ENCODE data around the gene HRH1.

Gene HRH1

GRCh38 chr3:11289864-11290263 lies 135.6 kb downstream of the HRH1 start:
- Histone ChIP-seq H3K4me2 (ENCODE audit: low read depth, low read length) (no peak overlapping the region), H3K9me2 (replicated peaks; ENCODE audit: insufficient read depth, low read length) (no peaks in the 10 kb centered on the region), H3K27ac (ENCODE audit: low read length) (no peak overlapping the region), H3K9ac (ENCODE audit: low read length) (no peak overlapping the region), H3K9me3 (replicated peaks; ENCODE audit: insufficient read depth, low read length) (no peaks in the 10 kb centered on the region), H3K4me1 (ENCODE audit: low read length) (no peaks in the 10 kb centered on the region), H3K36me3 (replicated peaks; ENCODE audit: insufficient read depth, low read length) (no peaks in the 10 kb centered on the region), H4K20me1 (ENCODE audit: insufficient read depth, low read length) (no peaks in the 10 kb centered on the region), H3K79me2 (ENCODE audit: low read length) (no peaks in the 10 kb centered on the region), H2AFZ (ENCODE audit: low read length) (no peak overlapping the region), H3K27me3 (replicated peaks; ENCODE audit: insufficient read depth, low read length) (no peaks in the 10 kb centered on the region), H3F3A (ENCODE audit: insufficient read depth, low read length) (no peaks in the 10 kb centered on the region), H3K4me3 (ENCODE audit: low read length) (no peak overlapping the region)
- no peak for DNase-seq
- no peak for TF ChIP-seq CTCF (IDR thresholded peaks at IDR 0.05; ENCODE audit: low read length)
- no peak for TF ChIP-seq EZH2 (optimal IDR thresholded peaks at IDR 0.05; ENCODE audit: low read depth, low read length)
- TF ChIP-seq EZH2phosphoT487 (IDR thresholded peaks at IDR 0.05; ENCODE audit: low read length) = no peak

DNA sequence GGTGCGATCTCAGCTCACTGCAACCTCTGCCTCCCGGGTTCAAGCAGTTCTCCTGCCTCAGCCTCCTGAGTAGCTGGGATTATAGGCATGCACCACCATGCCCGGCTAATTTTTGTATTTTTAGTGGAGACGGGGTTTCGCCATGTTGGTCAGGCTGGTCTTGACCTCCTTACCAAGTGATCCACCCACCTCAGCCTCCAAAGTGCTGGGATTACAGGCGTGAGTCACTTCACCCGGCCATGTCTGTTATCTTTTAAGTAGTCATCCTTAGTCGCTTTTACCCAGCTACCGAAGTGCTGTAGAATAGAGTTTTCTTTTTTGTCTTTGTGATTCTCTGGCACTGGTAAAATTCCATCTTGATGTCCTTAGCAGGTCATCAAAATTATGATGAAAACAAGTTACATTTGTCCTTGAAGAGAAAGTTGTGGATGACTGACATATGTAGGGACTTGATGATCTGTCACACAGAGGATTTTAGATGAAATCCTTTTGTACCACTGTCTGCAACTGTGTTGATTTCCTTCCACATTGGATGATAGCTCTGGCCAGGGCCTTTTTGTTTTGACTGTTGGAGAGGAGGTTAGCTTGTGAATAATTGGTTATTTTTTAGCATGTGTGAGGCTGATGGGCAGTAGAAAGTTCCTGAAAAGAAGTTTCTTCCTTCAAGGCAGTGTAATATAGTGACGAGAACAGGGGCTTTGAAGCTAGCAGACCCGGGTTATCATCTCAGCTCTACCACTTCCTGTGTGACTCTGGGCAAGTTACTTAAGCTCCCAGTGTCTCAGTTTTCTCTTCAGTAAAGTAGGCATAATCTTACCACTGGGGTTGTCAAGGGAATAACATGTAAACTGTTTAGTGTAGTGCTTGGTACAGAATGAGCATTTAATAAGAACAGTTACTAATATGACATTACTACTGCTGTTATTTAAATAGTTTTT lies 136.7 kb downstream of the HRH1 start:
- Histone ChIP-seq H3F3A (ENCODE audit: insufficient read depth, low read length) (no peaks in the 10 kb centered on the region), H3K9me3 (replicated peaks; ENCODE audit: insufficient read depth, low read length) (no peaks in the 10 kb centered on the region), H3K4me3 (ENCODE audit: low read length) (no peak overlapping the region), H3K9me2 (replicated peaks; ENCODE audit: insufficient read depth, low read length) (no peaks in the 10 kb centered on the region), H3K79me2 (ENCODE audit: low read length) (no peaks in the 10 kb centered on the region), H3K4me1 (ENCODE audit: low read length) (no peaks in the 10 kb centered on the region), H2AFZ (ENCODE audit: low read length) (no peak overlapping the region), H3K36me3 (replicated peaks; ENCODE audit: insufficient read depth, low read length) (no peaks in the 10 kb centered on the region), H3K27me3 (replicated peaks; ENCODE audit: insufficient read depth, low read length) (no peaks in the 10 kb centered on the region), H3K4me2 (ENCODE audit: low read depth, low read length) (no peak overlapping the region), H4K20me1 (ENCODE audit: insufficient read depth, low read length) (no peaks in the 10 kb centered on the region), H3K27ac (ENCODE audit: low read length) (no peak overlapping the region), H3K9ac (ENCODE audit: low read length) (no peak overlapping the region)
- TF ChIP-seq CTCF (IDR thresholded peaks at IDR 0.05; ENCODE audit: low read length) = no peak
- TF ChIP-seq EZH2phosphoT487 (IDR thresholded peaks at IDR 0.05; ENCODE audit: low read length) = no peak
- TF ChIP-seq EZH2 (optimal IDR thresholded peaks at IDR 0.05; ENCODE audit: low read depth, low read length) = no peak
- DNase-seq = no peak

- Histone ChIP-seq H3K4me2 (ENCODE audit: low read depth, low read length) (no peak overlapping the region), H3K27ac (ENCODE audit: low read length) (no peak overlapping the region), H3K9me3 (replicated peaks; ENCODE audit: insufficient read depth, low read length) (no peaks in the 10 kb centered on the region), H2AFZ (ENCODE audit: low read length) (no peak overlapping the region), H3K27me3 (replicated peaks; ENCODE audit: insufficient read depth, low read length) (no peaks in the 10 kb centered on the region), H4K20me1 (ENCODE audit: insufficient read depth, low read length) (no peaks in the 10 kb centered on the region), H3F3A (ENCODE audit: insufficient read depth, low read length) (no peaks in the 10 kb centered on the region), H3K79me2 (ENCODE audit: low read length) (no peaks in the 10 kb centered on the region), H3K9me2 (replicated peaks; ENCODE audit: insufficient read depth, low read length) (no peaks in the 10 kb centered on the region), H3K4me3 (ENCODE audit: low read length) (no peak overlapping the region), H3K4me1 (ENCODE audit: low read length) (no peaks in the 10 kb centered on the region), H3K9ac (ENCODE audit: low read length) (no peak overlapping the region), H3K36me3 (replicated peaks; ENCODE audit: insufficient read depth, low read length) (no peaks in the 10 kb centered on the region)
- DNase-seq = no peak
- TF ChIP-seq EZH2phosphoT487 (IDR thresholded peaks at IDR 0.05; ENCODE audit: low read length) (no peak), EZH2 (optimal IDR thresholded peaks at IDR 0.05; ENCODE audit: low read depth, low read length) (no peak), CTCF (IDR thresholded peaks at IDR 0.05; ENCODE audit: low read length) (no peak)
These were observed 137.5 kb downstream of the HRH1 start for GRCh38 chr3:11291808-11292207.

All from MM.1S (cell line).